Liver (tissue), 3 donors: Measurements from ENCODE around the gene FGFBP3.

Experiments used
- CTCF ChIP-seq: fragments of 150-350 bp; IDR thresholded peaks from 2 replicates; pipeline ENCODE4 v1.5.1; 2017; ENCODE audit warnings: improper control_type of control experiment, low read depth, low read length; ENCODE audit not compliant: missing input control
- EGR1 ChIP-seq, 2 donors: IDR thresholded peaks; 2 replicates each; pipeline ENCODE4 v1.6.1; 2016 to 2018; ENCODE audit warnings: antibody characterized with exemption in 2 of 2, low read depth in 2 of 2
- FOXA1 ChIP-seq: IDR thresholded peaks from 2 replicates; pipeline ENCODE4 v1.6.1; 2016; ENCODE audit warnings: antibody characterized with exemption
- GABPA ChIP-seq, 2 donors: IDR thresholded peaks in 1 of 2; conservative IDR thresholded peaks in 1 of 2; 2 replicates each; pipeline ENCODE4 v1.6.1; 2016; ENCODE audit warnings: antibody characterized with exemption in 2 of 2, mild to moderate bottlenecking in 1 of 2, moderate library complexity in 1 of 2
- HNF4A ChIP-seq, 2 donors: conservative IDR thresholded peaks; 2 replicates each; pipeline ENCODE4 v1.6.1; 2016; ENCODE audit warnings: antibody characterized with exemption in 2 of 2, mild to moderate bottlenecking in 2 of 2
- MAX ChIP-seq: IDR thresholded peaks from 2 replicates; pipeline ENCODE4 v1.6.1; 2016; ENCODE audit warnings: antibody characterized with exemption
- NR2F2 ChIP-seq: IDR thresholded peaks from 2 replicates; pipeline ENCODE4 v1.6.1; 2016; ENCODE audit warnings: antibody characterized with exemption
- RAD21 ChIP-seq, 2 donors: IDR thresholded peaks; 2 replicates each; pipeline ENCODE4 v1.6.1; 2016; ENCODE audit warnings: antibody characterized with exemption in 2 of 2, mild to moderate bottlenecking in 2 of 2
- REST ChIP-seq: IDR thresholded peaks from 2 replicates; pipeline ENCODE4 v1.6.1; 2016; ENCODE audit warnings: antibody characterized with exemption, mild to moderate bottlenecking
- RXRA ChIP-seq, 2 donors: IDR thresholded peaks; 2 replicates each; pipeline ENCODE4 v1.6.1; 2017 to 2018; ENCODE audit warnings: antibody characterized with exemption in 2 of 2, mild to moderate bottlenecking in 1 of 2
- SP1 ChIP-seq: IDR thresholded peaks from 2 replicates; pipeline ENCODE4 v1.6.1; 2018; ENCODE audit warnings: antibody characterized with exemption, mild to moderate bottlenecking
- TAF1 ChIP-seq: conservative IDR thresholded peaks from 2 replicates; pipeline ENCODE4 v1.6.1; 2016; ENCODE audit warnings: antibody characterized with exemption, mild to moderate bottlenecking
- YY1 ChIP-seq: IDR thresholded peaks from 2 replicates; pipeline ENCODE4 v1.6.1; 2016; ENCODE audit warnings: antibody characterized with exemption, mild to moderate bottlenecking
- ZBTB33 ChIP-seq: IDR thresholded peaks from 2 replicates; pipeline ENCODE4 v1.6.1; 2016; ENCODE audit warnings: antibody characterized with exemption
- donor health status: healthy.
- donor health status: healthy.

GRCh38 chr10:91907033-91907594 is 2.2 kb downstream of the FGFBP3 start:
- no peak for TF ChIP-seq SP1
- TF ChIP-seq CTCF = no peak
- no peak for TF ChIP-seq RXRA (IDR thresholded peaks at IDR 0.05)
- no peak for TF ChIP-seq FOXA1
- TF ChIP-seq REST = no peak
- no peak for TF ChIP-seq YY1
- no peak for TF ChIP-seq TAF1
- no peak for TF ChIP-seq EGR1 (IDR thresholded peaks at IDR 0.05; ENCODE audit: low read depth in 2 of 2)
- TF ChIP-seq RAD21 (IDR thresholded peaks at IDR 0.05) = no peak
- TF ChIP-seq HNF4A (conservative IDR thresholded peaks at IDR 0.05) = no peak
- TF ChIP-seq NR2F2 = no peak
- TF ChIP-seq MAX = no peak
- TF ChIP-seq GABPA (IDR thresholded peaks at IDR 0.05 in 1 of 2, conservative IDR thresholded peaks at IDR 0.05 in 1 of 2) = no peak
- no peak for TF ChIP-seq ZBTB33
